Spleen (tissue), 11 donors: ENCODE results near the gene KAT6B. TPM values are rescaled to one million over a fixed set of nuclear protein-coding genes. Genes with fewer than 3 reads are reported as not detected.
A peak's percentile ranks its signal among the peaks of the same experiment; 100 is the strongest.

ENCODE experiments used
- DNase-seq: peaks from one replicate; pipeline ENCODE4 v3.0.0-alpha.2; 2020
- H3K27ac ChIP-seq, 8 donors: fragments of 200-600 bp; sonication (generic) in 7 of 8; 1 replicate in 4 of 8; 2 replicates in 4 of 8; pipeline versions ENCODE4 v1.5.0 to v1.8.0; 2016 to 2021; ENCODE audit warnings: inconsistent platforms in 4 of 8, mild to moderate bottlenecking in 4 of 8, moderate library complexity in 1 of 8
- H3K27me3 ChIP-seq, 7 donors: fragments of 200-600 bp; sonication (generic) in 6 of 7; replicated peaks in 1 of 7; 1 replicate in 4 of 7; 2 replicates in 3 of 7; pipeline versions ENCODE4 v1.5.0 to v1.8.0; 2016 to 2021; ENCODE audit warnings: inconsistent platforms in 3 of 7, mild to moderate bottlenecking in 1 of 7
- H3K36me3 ChIP-seq, 6 donors: fragments of 200-600 bp; sonication (generic) in 5 of 6; 1 replicate in 4 of 6; 2 replicates in 2 of 6; pipeline versions ENCODE4 v1.5.0 to v1.8.0; 2016 to 2021; ENCODE audit warnings: inconsistent platforms in 2 of 6
- H3K4me1 ChIP-seq, 6 donors: fragments of 200-600 bp; sonication (generic) in 5 of 6; 1 replicate in 3 of 6; 2 replicates in 3 of 6; pipeline versions ENCODE4 v1.5.0 to v1.8.0; 2016 to 2021; ENCODE audit warnings: inconsistent platforms in 3 of 6
- H3K4me3 ChIP-seq, 8 donors: fragments of 200-600 bp; sonication (generic) in 7 of 8; 1 replicate in 4 of 8; 2 replicates in 4 of 8; pipeline versions ENCODE4 v1.5.0 to v1.8.0; 2016 to 2021; ENCODE audit warnings: inconsistent platforms in 4 of 8, mild to moderate bottlenecking in 4 of 8, moderate library complexity in 2 of 8
- H3K9me3 ChIP-seq, 8 donors: fragments of 200-600 bp; sonication (generic) in 7 of 8; 1 replicate in 4 of 8; 2 replicates in 4 of 8; pipeline versions ENCODE4 v1.5.0 to v1.8.0; 2016 to 2021; ENCODE audit warnings: inconsistent platforms in 4 of 8
- CTCF ChIP-seq, 11 experiments: fragments of 200-600 bp in 7 of 11; fragments of 450-650 bp in 4 of 11; sonication (generic) in 4 of 11; IDR thresholded peaks in 8 of 11; conservative IDR thresholded peaks in 3 of 11; 1 replicate in 7 of 11; 2 replicates in 4 of 11; pipeline versions ENCODE4 v1.4.0 to v1.8.0; 2016 to 2021; ENCODE audit warnings: antibody characterized with exemption in 11 of 11, inconsistent platforms in 4 of 11, mild to moderate bottlenecking in 1 of 11
- POLR2A ChIP-seq, 3 donors: fragments of 450-650 bp; IDR thresholded peaks; one replicate each; pipeline ENCODE4 v1.5.1; 2017; ENCODE audit warnings: antibody characterized with exemption in 3 of 3, mild to moderate bottlenecking in 1 of 3
- POLR2AphosphoS5 ChIP-seq, 3 donors: sonication (generic); formaldehyde crosslinking; IDR thresholded peaks; one replicate each; pipeline ENCODE4 v1.5.1; 2017; ENCODE audit warnings: antibody characterized with exemption in 3 of 3
- WGBS, 5 donors: extraction: QIAGEN DNeasy Blood & Tissue Kit in 3 of 5; methylation state at CpG; one replicate each; pipeline versions ENCODE4 v1.1.5 to v1.1.7; 2013 to 2018; 5-methylcytosine and 5-hydroxymethylcytosine counted together
- intact Hi-C: fragments of 100-400 bp; cut with DNase I; formaldehyde crosslinking; loops from one replicate; pipeline ENCODE4 v1.15.0; 2023; ENCODE audit warnings: low total_unique reads
- polyA plus RNA-seq, 3 donors: library from polyadenylated mRNA; stranded (reverse); fragments of 200-250 nt; gene quantifications; one replicate each; pipeline ENCODE4 v1.2.1, GENCODE V29; 2013
- total RNA-seq, 7 donors: library from RNA; depleted of rRNA in 3 of 7; stranded (reverse); fragments of >200 nt in 3 of 7; fragmentation: NEBNext Ultra II Directional in 4 of 7; extraction: Animal tissue kit (Norgen Biotek cat#: 25700) in 4 of 7; gene quantifications; one replicate each; pipeline versions ENCODE4 v1.1.0 to v1.2.1, GENCODE V29; 2016 to 2021
- donor health status: healthy with polysubstance abuse.
- donor health status: DM: no; HTN: no; CAD: no; lungs with moderate emphysema.
- donor health status: DM: no; HTN: no; CAD: no.
- donor health status: Bipolar disorder and iron deficiency.
- donor health status: healthy.
- donor health status: DM: no; HTN: no; CAD: no.
- donor health status: DM: yes; HTN: yes; CAD: no.

Gene KAT6B
- total and polyA plus RNA-seq, 10 donors = 2.9 to 61.0 (median 46.0) TPM

- no peaks in the 10 kb centered on the region for H3K27me3 ChIP-seq
- TF ChIP-seq CTCF (IDR thresholded peaks at IDR 0.05 in 8 of 11, conservative IDR thresholded peaks at IDR 0.05 in 3 of 11) = no peak
- TF ChIP-seq POLR2A (IDR thresholded peaks at IDR 0.05) = no peak
- TF ChIP-seq POLR2AphosphoS5 (IDR thresholded peaks at IDR 0.05) = no peak
- DNase-seq = no peak
- H3K36me3 ChIP-seq = peaks cover 0 to 15% (median 2%) of the 10 kb centered on the region in 6 donors
- intact Hi-C loops = no loop called here
- no peak overlapping the region for H3K4me3 ChIP-seq
- peaks cover 14 to 83% (median 40%) of the 10 kb centered on the region in 6 donors for H3K4me1 ChIP-seq
- 78 to 97% (median 84%) methylated on average over 1 of the region's 1 CpG for WGBS, 5 donors
- H3K27ac ChIP-seq = peak overlapping the region in 1 of 8 donors; percentile 24
- no peaks in the 10 kb centered on the region for H3K9me3 ChIP-seq
Observed at GRCh38 chr10:75010373-75010772, 184.0 kb downstream of the KAT6B start.

- Histone ChIP-seq H3K4me1 (peaks cover 15 to 91% (median 44%) of the 10 kb centered on the region in 6 donors), H3K27ac (peak overlapping the region in 2 of 8 donors; percentile 12 to 24), H3K9me3 (no peaks in the 10 kb centered on the region), H3K27me3 (no peaks in the 10 kb centered on the region), H3K36me3 (peaks cover 0 to 15% (median 2%) of the 10 kb centered on the region in 6 donors), H3K4me3 (no peak overlapping the region)
- intact Hi-C loops = no loop called here
- no peak for TF ChIP-seq POLR2A (IDR thresholded peaks at IDR 0.05)
- no peak for DNase-seq
- 47 to 65% (median 54%) methylated on average over 1 of the region's 1 CpG for WGBS, 5 donors
Observed at GRCh38 chr10:75011221-75011620, 184.8 kb downstream of the KAT6B start.

DNA sequence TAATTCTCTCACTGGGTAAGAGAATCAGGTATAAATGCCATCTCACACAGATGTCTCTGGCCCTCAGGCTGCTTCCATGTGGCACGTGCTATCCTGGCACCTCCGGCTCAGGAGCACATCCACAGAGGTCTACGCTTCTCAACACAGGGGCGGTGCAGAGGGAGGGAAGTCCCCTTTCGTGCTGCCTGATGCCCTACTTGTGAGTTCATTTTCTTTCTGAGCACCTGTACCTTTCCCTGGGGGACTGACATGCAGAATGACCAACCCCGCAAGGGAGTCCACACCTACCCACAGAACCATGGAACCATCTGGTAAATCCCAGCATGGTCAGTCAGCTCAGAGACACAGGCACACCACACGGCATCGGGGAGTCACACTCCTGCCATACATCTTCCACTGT lies 186.1 kb downstream of the KAT6B start:
- TF ChIP-seq POLR2AphosphoS5 (IDR thresholded peaks at IDR 0.05) (no peak), POLR2A (IDR thresholded peaks at IDR 0.05) (no peak), CTCF (IDR thresholded peaks at IDR 0.05 in 8 of 11, conservative IDR thresholded peaks at IDR 0.05 in 3 of 11) (no peak)
- WGBS, 5 donors = 82 to 98% (median 84%) methylated on average over 8 of the region's 8 CpGs
- Histone ChIP-seq H3K4me3 (no peak overlapping the region), H3K36me3 (peaks cover 0 to 14% (median 0%) of the 10 kb centered on the region in 6 donors), H3K27me3 (no peaks in the 10 kb centered on the region), H3K27ac (peak overlapping the region in 3 of 8 donors; percentile 54 to 66 (median 61)), H3K9me3 (no peaks in the 10 kb centered on the region), H3K4me1 (peaks cover 15 to 91% (median 44%) of the 10 kb centered on the region in 6 donors)
- no peak for DNase-seq
- intact Hi-C loops = no loop called here

DNA sequence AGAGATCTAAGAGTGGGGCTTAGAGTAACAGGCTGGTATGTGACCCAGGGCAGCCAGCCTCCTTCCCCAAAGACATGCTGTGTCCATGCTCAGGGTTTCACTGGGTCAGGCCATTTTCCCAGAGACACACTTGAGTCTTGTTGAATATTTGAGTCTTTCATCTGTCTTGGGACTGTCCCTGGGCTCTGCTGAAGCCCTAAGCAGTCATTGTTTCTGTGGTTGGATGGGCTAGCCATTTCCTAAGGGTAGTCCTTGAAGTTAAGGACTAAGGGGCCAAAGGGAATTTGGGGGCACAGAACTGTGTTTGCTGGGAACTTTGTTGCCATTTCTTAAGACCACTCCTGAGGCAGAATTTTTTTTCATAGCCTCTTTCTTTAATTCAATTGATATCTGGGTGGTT lies 186.6 kb downstream of the KAT6B start:
- H3K4me3 ChIP-seq = no peak overlapping the region
- H3K9me3 ChIP-seq = no peaks in the 10 kb centered on the region
- H3K27ac ChIP-seq = peak overlapping the region in 5 of 8 donors; percentile 45 to 66 (median 54)
- no peaks in the 10 kb centered on the region for H3K27me3 ChIP-seq
- intact Hi-C loops = no loop called here
- peaks cover 0 to 19% (median 1%) of the 10 kb centered on the region in 6 donors for H3K36me3 ChIP-seq
- DNase-seq = no peak
- peaks cover 15 to 90% (median 39%) of the 10 kb centered on the region in 6 donors for H3K4me1 ChIP-seq
- TF ChIP-seq CTCF (IDR thresholded peaks at IDR 0.05 in 8 of 11, conservative IDR thresholded peaks at IDR 0.05 in 3 of 11) (no peak), POLR2A (IDR thresholded peaks at IDR 0.05) (no peak), POLR2AphosphoS5 (IDR thresholded peaks at IDR 0.05) (no peak)

GRCh38 chr10:75013522-75013921 lies 187.1 kb downstream of the KAT6B start:
- Histone ChIP-seq H3K4me1 (peaks cover 15 to 87% (median 35%) of the 10 kb centered on the region in 6 donors), H3K36me3 (peaks cover 0 to 23% (median 2%) of the 10 kb centered on the region in 6 donors), H3K9me3 (no peaks in the 10 kb centered on the region), H3K27me3 (no peaks in the 10 kb centered on the region), H3K27ac (peak overlapping the region in 7 of 8 donors; percentile 23 to 66 (median 54)), H3K4me3 (no peak overlapping the region)
- WGBS, 5 donors = 64 to 89% (median 82%) methylated on average over 2 of the region's 2 CpGs
- TF ChIP-seq CTCF (IDR thresholded peaks at IDR 0.05 in 8 of 11, conservative IDR thresholded peaks at IDR 0.05 in 3 of 11) (no peak), POLR2AphosphoS5 (IDR thresholded peaks at IDR 0.05) (no peak), POLR2A (IDR thresholded peaks at IDR 0.05) (no peak)
- no peak for DNase-seq
- intact Hi-C loops = no loop called here
